K562 (cell line): ENCODE results near the gene PTTG2. TPM values are rescaled to one million over a fixed set of nuclear protein-coding genes. Genes with fewer than 3 reads are reported as not detected.

Experiments used
- CBX5 ChIP-seq: IDR thresholded peaks from 2 replicates; pipeline ENCODE4 v1.6.1; 2014; ENCODE audit warnings: low read depth, borderline replicate concordance
- CHD4 ChIP-seq: fragments of 200-600 bp; sonication (generic); IDR thresholded peaks from 3 replicates; pipeline ENCODE4 v1.6.1; 2012; ENCODE audit warnings: low read depth, mild to moderate bottlenecking, mixed read lengths, low read length, inconsistent platforms; ENCODE audit not compliant: insufficient read depth, insufficient replicate concordance, poor library complexity, severe bottlenecking
- CTBP1 ChIP-seq: fragments of 450-650 bp; IDR thresholded peaks from 2 replicates; pipeline ENCODE4 v1.6.1; 2016; ENCODE audit warnings: borderline replicate concordance
- DMBX1 ChIP-seq: fragments of 250-450 bp; sonication (Bioruptor Pico); IDR thresholded peaks from 2 replicates; pipeline ENCODE4 v1.8.0; 2022; ENCODE audit warnings: inconsistent platforms, mild to moderate bottlenecking, moderate library complexity, borderline replicate concordance
- IFI16 ChIP-seq: fragments of 250-450 bp; sonication (Bioruptor Pico); IDR thresholded peaks from 2 replicates; pipeline ENCODE4 v2.1.2; 2022; ENCODE audit warnings: mild to moderate bottlenecking, inconsistent platforms
- JUN ChIP-seq, 2 experiments: sonication (generic) in 1 of 2; formaldehyde crosslinking in 1 of 2; IDR thresholded peaks; 2 replicates each; pipeline versions ENCODE4 v1.6.1 to v1.8.0; 2012 to 2022; ENCODE audit warnings: borderline replicate concordance in 2 of 2, mild to moderate bottlenecking in 2 of 2, improper control_type of control experiment in 1 of 2, low read depth in 1 of 2, low read length in 1 of 2, missing genetic modification reagents in 1 of 2
- KHSRP ChIP-seq: fragments of 450-650 bp; IDR thresholded peaks from 2 replicates; pipeline ENCODE4 v1.6.1; 2017
- RBFOX2 ChIP-seq: fragments of 200-400 bp; formaldehyde crosslinking; IDR thresholded peaks from 2 replicates; pipeline ENCODE4 v1.6.1; 2017; ENCODE audit warnings: low read depth, mild to moderate bottlenecking, low read length, moderate library complexity
- SAFB ChIP-seq: fragments of 200-400 bp; formaldehyde crosslinking; IDR thresholded peaks from 2 replicates; pipeline ENCODE4 v1.6.1; 2017; ENCODE audit warnings: low read depth, low read length, borderline replicate concordance
- TARDBP ChIP-seq: fragments of 450-650 bp; IDR thresholded peaks from 2 replicates; pipeline ENCODE4 v1.6.1; 2016
- TEAD1 ChIP-seq, 2 experiments: fragments of 450-650 bp in 1 of 2; sonication (generic) in 1 of 2; formaldehyde crosslinking; IDR thresholded peaks; 2 replicates each; pipeline versions ENCODE4 v1.4.0 to v1.8.0; 2020 to 2022; ENCODE audit warnings: mild to moderate bottlenecking in 2 of 2, missing genetic modification reagents in 1 of 2
- XRCC5 ChIP-seq: fragments of 200-400 bp; formaldehyde crosslinking; IDR thresholded peaks from 2 replicates; pipeline ENCODE4 v1.6.1; 2017; ENCODE audit warnings: low read depth, mild to moderate bottlenecking, low read length
- ZBTB33 ChIP-seq: sonication (generic); formaldehyde crosslinking; IDR thresholded peaks from 2 replicates; pipeline ENCODE4 v1.8.1; 2023; ENCODE audit warnings: mild to moderate bottlenecking, missing genetic modification reagents
- ZC3H4 ChIP-seq: sonication (generic); formaldehyde crosslinking; IDR thresholded peaks from 2 replicates; pipeline ENCODE4 v1.9.0; 2021; ENCODE audit warnings: missing genetic modification reagents, borderline replicate concordance
- polyA plus RNA-seq, 8 experiments: library from polyadenylated mRNA; depleted of rRNA in 4 of 8; stranded (reverse) in 5 of 8; unstranded in 3 of 8; fragments of >200 nt; fragmentation: Nextera tagmentation in 2 of 8; fragmentation: Illumina TruSeq in 1 of 8; extraction: Ambion mirVana in 2 of 8; extraction: Trizol in 1 of 8; gene quantifications; 2 replicates each; pipeline versions ENCODE4 v1.2.1 to v1.2.3, GENCODE V29; 2011 to 2014; ENCODE audit warnings: inconsistent platforms in 1 of 8, missing spikeins in 1 of 8
- total RNA-seq, 7 experiments: library from RNA; depleted of rRNA in 6 of 7; stranded (reverse); fragments of >200 nt in 6 of 7; fragmentation: Illumina TruSeq in 2 of 7; extraction: Trizol in 2 of 7; gene quantifications; 2 replicates each; pipeline versions ENCODE4 v1.2.1 to v1.2.3, GENCODE V29; 2011 to 2021; ENCODE audit warnings: low replicate concordance in 1 of 7
- TF ChIP-seq, protein P1 (sequence below), 2 experiments: fragments of 250-450 bp in 1 of 2; fragments of 450-650 bp in 1 of 2; sonication (Bioruptor Pico) in 1 of 2; IDR thresholded peaks; 2 replicates each; pipeline versions ENCODE4 v1.6.1 to v1.8.0; 2016 to 2021; ENCODE audit warnings: mild to moderate bottlenecking in 2 of 2, moderate library complexity in 2 of 2, missing compliant biosample characterization in 1 of 2, missing genetic modification characterization in 1 of 2
- TF ChIP-seq, protein P2 (sequence below): fragments of 250-450 bp; sonication (Bioruptor Pico); IDR thresholded peaks from 2 replicates; pipeline ENCODE4 v1.4.0; 2020

PTTG2 gene
- total and polyA plus RNA-seq, 9 of the 15 experiments (the other 6 are each of a cell fraction or from before 2014, with no cell fraction given): not detected

GRCh38 chr4:37977471-37978247 is 17.5 kb downstream of the PTTG2 start (continued):
- 0 out of 2 replicates have a peak, but pooled peaks have one; percentile 22 for TF ChIP-seq ZBTB33
- peak in 1 of 2 experiments; percentile 82; a peak in 1 of 4 replicates for TF ChIP-seq TEAD1 (CRISPR knock-in tag; IDR thresholded peaks at IDR 0.05)
- no peak for TF ChIP-seq TARDBP
- 0 out of 2 replicates have a peak, but pooled peaks have one; percentile 50 for TF ChIP-seq DMBX1 (CRISPR knock-in tag)
- peak; percentile 23; the same call in 1 of the 2 replicates for TF ChIP-seq CTBP1
- no peak for TF ChIP-seq IFI16 (CRISPR knock-in tag)
- TF ChIP-seq CHD4: no peak
- TF ChIP-seq, protein P1, sequence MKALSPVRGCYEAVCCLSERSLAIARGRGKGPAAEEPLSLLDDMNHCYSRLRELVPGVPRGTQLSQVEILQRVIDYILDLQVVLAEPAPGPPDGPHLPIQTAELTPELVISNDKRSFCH (CRISPR knock-in tag; IDR thresholded peaks at IDR 0.05): no peak
- TF ChIP-seq, protein P1 (tag; IDR thresholded peaks at IDR 0.05): no peak
- no peak for TF ChIP-seq CBX5
- TF ChIP-seq RBFOX2: peak; percentile 61
- no peak for TF ChIP-seq ZC3H4
- no peak for TF ChIP-seq KHSRP
- peak; percentile 92 for TF ChIP-seq SAFB
- no peak for TF ChIP-seq JUN (IDR thresholded peaks at IDR 0.05; ENCODE audit: borderline replicate concordance, low read depth, low read length)
- TF ChIP-seq JUN (CRISPR knock-in tag; IDR thresholded peaks at IDR 0.05; ENCODE audit: borderline replicate concordance): 0 out of 2 replicates have a peak, but pooled peaks have one; percentile 39
- TF ChIP-seq, protein P2, sequence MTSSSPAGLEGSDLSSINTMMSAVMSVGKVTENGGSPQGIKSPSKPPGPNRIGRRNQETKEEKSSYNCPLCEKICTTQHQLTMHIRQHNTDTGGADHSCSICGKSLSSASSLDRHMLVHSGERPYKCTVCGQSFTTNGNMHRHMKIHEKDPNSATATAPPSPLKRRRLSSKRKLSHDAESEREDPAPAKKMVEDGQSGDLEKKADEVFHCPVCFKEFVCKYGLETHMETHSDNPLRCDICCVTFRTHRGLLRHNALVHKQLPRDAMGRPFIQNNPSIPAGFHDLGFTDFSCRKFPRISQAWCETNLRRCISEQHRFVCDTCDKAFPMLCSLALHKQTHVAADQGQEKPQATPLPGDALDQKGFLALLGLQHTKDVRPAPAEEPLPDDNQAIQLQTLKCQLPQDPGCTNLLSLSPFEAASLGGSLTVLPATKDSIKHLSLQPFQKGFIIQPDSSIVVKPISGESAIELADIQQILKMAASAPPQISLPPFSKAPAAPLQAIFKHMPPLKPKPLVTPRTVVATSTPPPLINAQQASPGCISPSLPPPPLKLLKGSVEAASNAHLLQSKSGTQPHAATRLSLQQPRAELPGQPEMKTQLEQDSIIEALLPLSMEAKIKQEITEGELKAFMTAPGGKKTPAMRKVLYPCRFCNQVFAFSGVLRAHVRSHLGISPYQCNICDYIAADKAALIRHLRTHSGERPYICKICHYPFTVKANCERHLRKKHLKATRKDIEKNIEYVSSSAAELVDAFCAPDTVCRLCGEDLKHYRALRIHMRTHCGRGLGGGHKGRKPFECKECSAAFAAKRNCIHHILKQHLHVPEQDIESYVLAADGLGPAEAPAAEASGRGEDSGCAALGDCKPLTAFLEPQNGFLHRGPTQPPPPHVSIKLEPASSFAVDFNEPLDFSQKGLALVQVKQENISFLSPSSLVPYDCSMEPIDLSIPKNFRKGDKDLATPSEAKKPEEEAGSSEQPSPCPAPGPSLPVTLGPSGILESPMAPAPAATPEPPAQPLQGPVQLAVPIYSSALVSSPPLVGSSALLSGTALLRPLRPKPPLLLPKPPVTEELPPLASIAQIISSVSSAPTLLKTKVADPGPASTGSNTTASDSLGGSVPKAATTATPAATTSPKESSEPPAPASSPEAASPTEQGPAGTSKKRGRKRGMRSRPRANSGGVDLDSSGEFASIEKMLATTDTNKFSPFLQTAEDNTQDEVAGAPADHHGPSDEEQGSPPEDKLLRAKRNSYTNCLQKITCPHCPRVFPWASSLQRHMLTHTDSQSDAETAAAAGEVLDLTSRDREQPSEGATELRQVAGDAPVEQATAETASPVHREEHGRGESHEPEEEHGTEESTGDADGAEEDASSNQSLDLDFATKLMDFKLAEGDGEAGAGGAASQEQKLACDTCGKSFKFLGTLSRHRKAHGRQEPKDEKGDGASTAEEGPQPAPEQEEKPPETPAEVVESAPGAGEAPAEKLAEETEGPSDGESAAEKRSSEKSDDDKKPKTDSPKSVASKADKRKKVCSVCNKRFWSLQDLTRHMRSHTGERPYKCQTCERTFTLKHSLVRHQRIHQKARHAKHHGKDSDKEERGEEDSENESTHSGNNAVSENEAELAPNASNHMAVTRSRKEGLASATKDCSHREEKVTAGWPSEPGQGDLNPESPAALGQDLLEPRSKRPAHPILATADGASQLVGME (CRISPR knock-in tag): no peak
- TF ChIP-seq XRCC5: no peak
